Measurements from ENCODE around the gene PCSK2.

DNA sequence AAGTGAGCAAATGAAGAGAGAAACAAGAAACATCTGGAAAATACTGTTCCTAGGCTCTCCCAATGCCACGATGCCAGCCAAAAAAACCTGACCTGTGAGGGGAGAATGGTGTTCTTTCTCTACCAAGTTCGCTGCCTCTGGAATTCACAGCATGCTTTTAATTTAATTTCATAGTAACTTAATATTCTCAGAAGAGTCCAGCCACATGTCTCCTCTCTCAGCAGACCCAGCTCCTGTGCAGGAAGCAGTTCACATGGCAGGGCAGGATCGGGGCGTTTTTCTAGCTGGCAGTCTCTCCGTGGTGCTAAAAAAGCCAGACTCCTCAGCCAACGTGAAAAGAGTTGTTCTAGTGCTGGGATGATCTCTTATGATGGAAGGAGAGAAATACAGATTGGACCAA is 246.8 kb downstream of the PCSK2 start:
- TF ChIP-seq, protein P1, sequence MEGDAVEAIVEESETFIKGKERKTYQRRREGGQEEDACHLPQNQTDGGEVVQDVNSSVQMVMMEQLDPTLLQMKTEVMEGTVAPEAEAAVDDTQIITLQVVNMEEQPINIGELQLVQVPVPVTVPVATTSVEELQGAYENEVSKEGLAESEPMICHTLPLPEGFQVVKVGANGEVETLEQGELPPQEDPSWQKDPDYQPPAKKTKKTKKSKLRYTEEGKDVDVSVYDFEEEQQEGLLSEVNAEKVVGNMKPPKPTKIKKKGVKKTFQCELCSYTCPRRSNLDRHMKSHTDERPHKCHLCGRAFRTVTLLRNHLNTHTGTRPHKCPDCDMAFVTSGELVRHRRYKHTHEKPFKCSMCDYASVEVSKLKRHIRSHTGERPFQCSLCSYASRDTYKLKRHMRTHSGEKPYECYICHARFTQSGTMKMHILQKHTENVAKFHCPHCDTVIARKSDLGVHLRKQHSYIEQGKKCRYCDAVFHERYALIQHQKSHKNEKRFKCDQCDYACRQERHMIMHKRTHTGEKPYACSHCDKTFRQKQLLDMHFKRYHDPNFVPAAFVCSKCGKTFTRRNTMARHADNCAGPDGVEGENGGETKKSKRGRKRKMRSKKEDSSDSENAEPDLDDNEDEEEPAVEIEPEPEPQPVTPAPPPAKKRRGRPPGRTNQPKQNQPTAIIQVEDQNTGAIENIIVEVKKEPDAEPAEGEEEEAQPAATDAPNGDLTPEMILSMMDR (IDR thresholded peaks at IDR 0.05), result no peak
- no peak for TF ChIP-seq EP300 (IDR thresholded peaks at IDR 0.05; ENCODE audit: low read depth)
- no peak for TF ChIP-seq POLR2A (IDR thresholded peaks at IDR 0.05)

Measured in transverse colon (tissue), 3 donors.